OCI-LY1 (cell line): ENCODE data around the gene FOXJ3.

Experiments
- H2AFZ ChIP-seq: fragments of 200-600 bp; sonication (generic), shearing (Covaris generic); 2 replicates; pipeline ENCODE4 v1.6.0; 2014; ENCODE audit warnings: antibody characterized with exemption, mild to moderate bottlenecking, low read length
- H3F3A ChIP-seq: fragments of 200-600 bp; sonication (generic), shearing (Covaris generic); 2 replicates; pipeline ENCODE4 v1.6.0; 2014; ENCODE audit warnings: mild to moderate bottlenecking, antibody characterized with exemption, low read length, moderate library complexity; ENCODE audit not compliant: insufficient read depth
- H3K27ac ChIP-seq: fragments of 200-600 bp; sonication (generic); 2 replicates; pipeline ENCODE4 v1.5.1; 2014; ENCODE audit warnings: low read length, mixed run types, mild to moderate bottlenecking, low read depth; ENCODE audit not compliant: poor library complexity, severe bottlenecking
- H3K27me3 ChIP-seq: fragments of 200-600 bp; sonication (generic); 2 replicates; pipeline ENCODE4 v1.6.0; 2014; ENCODE audit warnings: antibody characterized with exemption, mild to moderate bottlenecking, low read length, moderate library complexity; ENCODE audit not compliant: insufficient read depth
- H3K36me3 ChIP-seq: fragments of 200-600 bp; sonication (generic); 2 replicates; pipeline ENCODE4 v1.6.1; 2014; ENCODE audit warnings: mild to moderate bottlenecking, antibody characterized with exemption, low read length, moderate library complexity, mixed read lengths; ENCODE audit not compliant: insufficient read depth
- H3K4me1 ChIP-seq: fragments of 200-600 bp; sonication (generic); 2 replicates; pipeline ENCODE4 v1.5.1; 2014; ENCODE audit warnings: mild to moderate bottlenecking, low read length, moderate library complexity; ENCODE audit not compliant: insufficient read depth, severe bottlenecking
- H3K4me2 ChIP-seq: fragments of 200-600 bp; sonication (generic), shearing (Covaris generic); 2 replicates; pipeline ENCODE4 v1.6.1; 2014; ENCODE audit warnings: low read length
- H3K4me3 ChIP-seq: fragments of 200-600 bp; sonication (generic); 2 replicates; pipeline ENCODE4 v1.5.1; 2014; ENCODE audit warnings: low read length, low read depth, mild to moderate bottlenecking, mixed read lengths; ENCODE audit not compliant: poor library complexity, severe bottlenecking
- H3K79me2 ChIP-seq: fragments of 200-600 bp; shearing (Covaris generic); 2 replicates; pipeline ENCODE4 v1.6.1; 2016; ENCODE audit warnings: mixed run types, low read length, mixed read lengths; ENCODE audit not compliant: insufficient read depth
- H3K9ac ChIP-seq: fragments of 200-600 bp; sonication (generic), shearing (Covaris generic); 2 replicates; pipeline ENCODE4 v1.6.1; 2014; ENCODE audit warnings: mild to moderate bottlenecking, low read length, mixed read lengths
- H3K9me2 ChIP-seq: fragments of 200-600 bp; sonication (generic), shearing (Covaris generic); 2 replicates; pipeline ENCODE4 v1.6.1; 2014; ENCODE audit warnings: low read depth, mild to moderate bottlenecking, low read length, mixed read lengths
- H3K9me3 ChIP-seq: fragments of 200-600 bp; shearing (Covaris generic); 2 replicates; pipeline ENCODE4 v1.6.1; 2014; ENCODE audit warnings: low read length, mixed read lengths
- H4K20me1 ChIP-seq: fragments of 200-600 bp; sonication (generic), shearing (Covaris generic); 2 replicates; pipeline ENCODE4 v1.6.0; 2016; ENCODE audit warnings: mild to moderate bottlenecking, low read length; ENCODE audit not compliant: insufficient read depth
- CTCF ChIP-seq: fragments of 200-600 bp; sonication (generic), shearing (Covaris generic); IDR thresholded peaks from 2 replicates; pipeline ENCODE4 v1.5.1; 2017; ENCODE audit warnings: mild to moderate bottlenecking, antibody characterized with exemption, low read length, moderate library complexity, mixed read lengths
- EZH2 ChIP-seq: fragments of 200-600 bp; sonication (generic), shearing (Covaris generic); IDR thresholded peaks from 2 replicates; pipeline ENCODE4 v1.8.0; 2017; ENCODE audit warnings: borderline replicate concordance, mixed run types, mild to moderate bottlenecking, antibody characterized with exemption, low read length, moderate library complexity, mixed read lengths

The FOXJ3 gene

GRCh38 chr1:42335050-42335808 lies at the start of gene FOXJ3:
TSS of gene FOXJ3 (minus strand) at chr1:42335235. CDS start at chr1:42311093, 24,142 bp downstream.
- Histone ChIP-seq H3K9ac (peak within 1 kb of the TSS; percentile 84), H3K27ac (no peak within 1 kb of the TSS), H3K27me3 (no peaks in the 10 kb centered on the region), H2AFZ (peak within 1 kb of the TSS; percentile 43; the same call in 1 of the 2 replicates), H3K4me2 (peak within 1 kb of the TSS; percentile 95), H3K36me3 (peaks cover 4% of the 10 kb centered on the region; the same call in 1 of the 2 replicates), H3F3A (no peaks in the 10 kb centered on the region), H3K9me3 (no peaks in the 10 kb centered on the region), H3K4me1 (peaks cover 29% of the 10 kb centered on the region), H3K4me3 (peak within 1 kb of the TSS; percentile 78), H4K20me1 (no peaks in the 10 kb centered on the region), H3K9me2 (no peaks in the 10 kb centered on the region), H3K79me2 (peaks cover 45% of the 10 kb centered on the region)
- no peak for TF ChIP-seq EZH2

- no peaks in the 10 kb centered on the region for H4K20me1 ChIP-seq
- no peaks in the 10 kb centered on the region for H3K9me3 ChIP-seq
- no peak overlapping the region for H2AFZ ChIP-seq
- no peak overlapping the region; the same call in 1 of the 2 replicates for H3K9ac ChIP-seq
- peak overlapping the region; percentile 65 for H3K4me2 ChIP-seq
- TF ChIP-seq EZH2 (no peak), CTCF (no peak)
- H3K27me3 ChIP-seq, result no peaks in the 10 kb centered on the region; the same call in 1 of the 2 replicates
- no peak overlapping the region for H3K27ac ChIP-seq
- H3K79me2 ChIP-seq, result no peaks in the 10 kb centered on the region
- H3K9me2 ChIP-seq, result no peaks in the 10 kb centered on the region
- H3K4me1 ChIP-seq, result peaks cover 4% of the 10 kb centered on the region
- no peaks in the 10 kb centered on the region for H3K36me3 ChIP-seq
- H3F3A ChIP-seq, result no peaks in the 10 kb centered on the region
- H3K4me3 ChIP-seq, result peak overlapping the region; percentile 61
These were observed 46.2 kb upstream of the FOXJ3 start for GRCh38 chr1:42381280-42381673.

- no peak for TF ChIP-seq CTCF
- no peak for TF ChIP-seq EZH2
- H3K36me3 ChIP-seq, result no peaks in the 10 kb centered on the region
- peak within 1 kb of the TSS; percentile 35; the same call in 1 of the 2 replicates for H3K9ac ChIP-seq
- no peaks in the 10 kb centered on the region; the same call in 1 of the 2 replicates for H3K27me3 ChIP-seq
- H3K4me2 ChIP-seq, result peak within 1 kb of the TSS; percentile 65
- no peaks in the 10 kb centered on the region for H3K9me2 ChIP-seq
- H3K79me2 ChIP-seq, result no peaks in the 10 kb centered on the region
- no peaks in the 10 kb centered on the region for H3K9me3 ChIP-seq
- H3K4me1 ChIP-seq, result peaks cover 4% of the 10 kb centered on the region
- H3K27ac ChIP-seq, result no peak within 1 kb of the TSS
- no peaks in the 10 kb centered on the region for H3F3A ChIP-seq
- no peak within 1 kb of the TSS for H2AFZ ChIP-seq
- no peaks in the 10 kb centered on the region for H4K20me1 ChIP-seq
- H3K4me3 ChIP-seq, result peak within 1 kb of the TSS; percentile 61
These were observed 45.7 kb upstream of the FOXJ3 start, which contains the start of gene RIMKLA for GRCh38 chr1:42380586-42381279. TSS of gene RIMKLA (plus strand) at chr1:42380792. CDS start at chr1:42380935, 143 bp downstream.
